ENCODE data around the gene ERH. TPM values are rescaled to one million over a fixed set of nuclear protein-coding genes. Genes with fewer than 3 reads are reported as not detected.
"Not testable (repeated sequence)": the region's sequence is repeated elsewhere in the genome, so short reads cannot be mapped to it uniquely, and the experiment has no call there.

ERH gene
- total RNA-seq, 4 donors from 2014 or later = 40.6 to 54.3 (median 41.5) TPM

DNA sequence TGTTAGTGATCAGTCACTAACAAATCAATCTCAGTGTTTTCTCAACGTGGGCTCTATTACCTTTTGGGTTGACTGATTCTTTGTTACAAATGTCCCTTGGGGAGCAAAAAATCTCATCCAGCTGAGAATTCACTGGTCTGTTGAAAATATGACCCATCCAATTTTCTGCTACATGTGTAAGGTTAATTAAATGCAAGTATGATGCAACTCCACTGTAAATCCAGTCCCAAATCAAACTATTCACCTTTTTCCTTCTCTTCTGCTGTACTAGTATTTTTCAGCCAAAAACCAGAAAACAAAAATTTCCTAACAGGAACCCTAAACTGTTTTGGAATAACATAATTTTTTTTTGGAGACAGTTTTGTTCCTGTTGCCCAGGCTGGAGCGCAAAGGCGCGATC lies 2.2 kb downstream of the ERH start:
- H3K4me3 ChIP-seq = no peak overlapping the region
- H3K4me1 ChIP-seq = peaks cover 47% of the 10 kb centered on the region
- TF ChIP-seq POLR2A (IDR thresholded peaks at IDR 0.05) (no peak), CTCF (IDR thresholded peaks at IDR 0.05) (no peak), POLR2AphosphoS5 (IDR thresholded peaks at IDR 0.05) (no peak), EP300 (IDR thresholded peaks at IDR 0.05) (no peak)
- no peak for DNase-seq (ENCODE audit: low spot score in 2 of 2)
- peaks cover 43% of the 10 kb centered on the region for H3K36me3 ChIP-seq
- no peaks in the 10 kb centered on the region for H3K9me3 ChIP-seq
- H3K27ac ChIP-seq = no peak overlapping the region
- H3K27me3 ChIP-seq = no peaks in the 10 kb centered on the region
- 96% methylated on average over 4 of the region's 4 CpGs for WGBS

GRCh38 chr14:69392481-69392880 lies 5.6 kb downstream of the ERH start:
- H3K27ac ChIP-seq = no peak overlapping the region
- peaks cover 24% of the 10 kb centered on the region for H3K4me1 ChIP-seq
- no peak overlapping the region for H3K4me3 ChIP-seq
- whole genome bisulfite sequencing = 94% methylated on average over 3 of the region's 3 CpGs
- H3K36me3 ChIP-seq = peaks cover 64% of the 10 kb centered on the region
- no peak for DNase-seq (ENCODE audit: low spot score in 2 of 2)
- H3K9me3 ChIP-seq = no peaks in the 10 kb centered on the region
- TF ChIP-seq CTCF (IDR thresholded peaks at IDR 0.05) (no peak), POLR2AphosphoS5 (IDR thresholded peaks at IDR 0.05) (no peak), EP300 (IDR thresholded peaks at IDR 0.05) (no peak), POLR2A (IDR thresholded peaks at IDR 0.05) (no peak)
- no peaks in the 10 kb centered on the region for H3K27me3 ChIP-seq

DNA sequence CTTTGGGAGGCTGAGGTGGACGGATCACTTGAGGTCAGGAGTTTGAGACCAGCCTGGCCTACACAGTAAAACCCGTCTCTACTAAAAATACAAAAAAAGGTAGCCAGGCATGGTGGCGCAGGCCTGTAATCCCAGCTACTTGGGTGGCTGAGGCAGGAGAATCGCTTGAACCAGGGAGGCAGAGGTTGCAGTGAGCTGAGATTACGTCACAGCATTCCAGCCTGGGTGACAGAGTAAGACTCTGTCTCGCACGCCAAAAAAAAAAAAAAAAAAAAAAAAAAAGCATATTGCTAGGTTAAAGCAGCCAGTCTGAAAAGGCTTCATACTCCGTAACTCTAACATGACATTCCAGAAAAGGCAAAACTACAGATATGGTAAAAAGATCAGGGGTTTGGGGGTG lies 6.7 kb downstream of the ERH start:
- not testable (repeated sequence) for H3K4me3 ChIP-seq; H3K9me3 ChIP-seq; H3K27ac ChIP-seq; DNase-seq (ENCODE audit: low spot score in 2 of 2); H3K27me3 ChIP-seq
- Histone ChIP-seq H3K36me3 (peaks cover 73% of the 10 kb centered on the region), H3K4me1 (peaks cover 14% of the 10 kb centered on the region)
- WGBS = 77% methylated on average over 8 of the region's 8 CpGs

DNA sequence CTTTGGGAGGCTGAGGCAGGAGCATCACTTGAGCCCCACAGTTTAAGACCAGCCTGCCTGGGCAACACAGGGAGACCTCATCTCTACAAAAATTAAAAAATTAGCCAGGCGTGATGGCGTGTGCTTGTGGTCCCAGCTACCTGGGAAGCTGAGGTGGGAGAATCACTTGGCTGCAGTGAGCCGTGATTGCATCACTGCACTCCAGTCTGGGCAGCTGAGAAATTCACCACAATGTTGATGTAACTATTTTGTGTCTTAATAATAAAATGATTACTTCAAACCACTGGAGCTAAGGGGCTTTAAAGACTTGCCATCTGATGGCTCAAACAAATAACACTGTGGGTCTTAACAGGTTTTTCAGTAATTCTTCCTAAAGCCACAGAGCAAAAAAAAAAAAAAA lies 10.8 kb downstream of the ERH start:
- 94% methylated on average over 3 of the region's 3 CpGs for WGBS
- H3K9me3 ChIP-seq = no peaks in the 10 kb centered on the region
- TF ChIP-seq CTCF (IDR thresholded peaks at IDR 0.05) (no peak), POLR2A (IDR thresholded peaks at IDR 0.05) (no peak), POLR2AphosphoS5 (IDR thresholded peaks at IDR 0.05) (no peak), EP300 (IDR thresholded peaks at IDR 0.05) (no peak)
- H3K4me1 ChIP-seq = no peaks in the 10 kb centered on the region
- peaks cover 62% of the 10 kb centered on the region for H3K36me3 ChIP-seq
- no peaks in the 10 kb centered on the region for H3K27me3 ChIP-seq
- no peak for DNase-seq (ENCODE audit: low spot score in 2 of 2)
- no peak overlapping the region for H3K4me3 ChIP-seq
- H3K27ac ChIP-seq = no peak overlapping the region

GRCh38 chr14:69378274-69378673 lies 19.8 kb downstream of the ERH start:
- no peak overlapping the region for H3K27ac ChIP-seq
- no peaks in the 10 kb centered on the region for H3K4me1 ChIP-seq
- 88% methylated on average over 2 of the region's 2 CpGs for WGBS
- H3K9me3 ChIP-seq = no peaks in the 10 kb centered on the region
- DNase-seq (ENCODE audit: low spot score in 2 of 2) = no peak
- H3K36me3 ChIP-seq = peaks cover 60% of the 10 kb centered on the region
- no peak overlapping the region for H3K4me3 ChIP-seq
- no peaks in the 10 kb centered on the region for H3K27me3 ChIP-seq
- TF ChIP-seq POLR2AphosphoS5 (IDR thresholded peaks at IDR 0.05) (no peak), POLR2A (IDR thresholded peaks at IDR 0.05) (no peak), CTCF (IDR thresholded peaks at IDR 0.05) (no peak), EP300 (IDR thresholded peaks at IDR 0.05) (no peak)

GRCh38 chr14:69376439-69376838 lies 21.7 kb downstream of the ERH start:
- H3K36me3 ChIP-seq = peaks cover 45% of the 10 kb centered on the region
- no peak for TF ChIP-seq POLR2A (IDR thresholded peaks at IDR 0.05)
- no peak for TF ChIP-seq EP300 (IDR thresholded peaks at IDR 0.05)
- no peak for TF ChIP-seq CTCF (IDR thresholded peaks at IDR 0.05)
- no peak for TF ChIP-seq POLR2AphosphoS5 (IDR thresholded peaks at IDR 0.05)
- H3K4me1 ChIP-seq = no peaks in the 10 kb centered on the region
- no peak for DNase-seq (ENCODE audit: low spot score in 2 of 2)
- no peak overlapping the region for H3K27ac ChIP-seq
- no peaks in the 10 kb centered on the region for H3K9me3 ChIP-seq
- no peak overlapping the region for H3K4me3 ChIP-seq
- no peaks in the 10 kb centered on the region for H3K27me3 ChIP-seq
